Loucy (cell line): ENCODE measurements around the gene SLC9A8.

Experiments used
- H2AFZ ChIP-seq: fragments of 200-600 bp; sonication (generic); 2 replicates; pipeline ENCODE4 v1.6.0; 2016; ENCODE audit warnings: antibody characterized with exemption, mild to moderate bottlenecking, low read length, moderate library complexity
- H3F3A ChIP-seq: fragments of 200-600 bp; 2 replicates; pipeline ENCODE4 v1.6.0; 2016; ENCODE audit warnings: antibody characterized with exemption, low read depth, mild to moderate bottlenecking
- H3K27me3 ChIP-seq: fragments of 200-600 bp; sonication (generic); 2 replicates; pipeline ENCODE4 v1.6.1; 2014; ENCODE audit warnings: low read length, mild to moderate bottlenecking; ENCODE audit not compliant: insufficient read depth, poor library complexity, severe bottlenecking
- H3K36me3 ChIP-seq: fragments of 200-600 bp; sonication (generic); 2 replicates; pipeline ENCODE4 v1.6.1; 2016; ENCODE audit warnings: low read length; ENCODE audit not compliant: insufficient read depth
- H3K4me1 ChIP-seq: fragments of 200-600 bp; sonication (generic); 2 replicates; pipeline ENCODE4 v1.5.1; 2014; ENCODE audit warnings: low read length, mild to moderate bottlenecking; ENCODE audit not compliant: insufficient read depth, poor library complexity, severe bottlenecking
- H3K4me2 ChIP-seq: fragments of 200-600 bp; sonication (generic); 2 replicates; pipeline ENCODE4 v1.6.0; 2014; ENCODE audit warnings: antibody characterized with exemption, low read length, low read depth, mild to moderate bottlenecking; ENCODE audit not compliant: poor library complexity, severe bottlenecking
- H3K4me3 ChIP-seq: fragments of 200-600 bp; sonication (generic); 2 replicates; pipeline ENCODE4 v1.5.1; 2014; ENCODE audit warnings: low read length, mild to moderate bottlenecking, mixed read lengths; ENCODE audit not compliant: poor library complexity, severe bottlenecking
- H3K79me2 ChIP-seq: fragments of 200-600 bp; sonication (generic); 2 replicates; pipeline ENCODE4 v1.6.1; 2014; ENCODE audit warnings: low read length; ENCODE audit not compliant: insufficient read depth
- H3K9ac ChIP-seq: fragments of 200-600 bp; sonication (generic); 2 replicates; pipeline ENCODE4 v1.6.0; 2014; ENCODE audit warnings: mild to moderate bottlenecking, low read depth, low read length, moderate library complexity; ENCODE audit not compliant: poor library complexity, severe bottlenecking
- H3K9me2 ChIP-seq: fragments of 200-600 bp; sonication (generic); replicated peaks from 2 replicates; pipeline ENCODE4 v1.6.1; 2016; ENCODE audit warnings: low read depth, low read length, mixed read lengths
- H3K9me3 ChIP-seq: fragments of 200-600 bp; sonication (generic); 2 replicates; pipeline ENCODE4 v1.6.1; 2014; ENCODE audit warnings: mild to moderate bottlenecking, antibody characterized with exemption, low read length, low read depth; ENCODE audit not compliant: insufficient read depth
- H4K20me1 ChIP-seq: fragments of 200-600 bp; sonication (generic); 2 replicates; pipeline ENCODE4 v1.6.0; 2014; ENCODE audit warnings: antibody characterized with exemption, low read length, mild to moderate bottlenecking; ENCODE audit not compliant: insufficient read depth, poor library complexity, severe bottlenecking
- EZH2phosphoT487 ChIP-seq: fragments of 200-600 bp; IDR thresholded peaks from 2 replicates; pipeline ENCODE4 v1.6.1; 2018; ENCODE audit warnings: antibody characterized with exemption, mild to moderate bottlenecking, moderate library complexity, borderline replicate concordance
- TF ChIP-seq, protein P1 (sequence below): fragments of 200-600 bp; sonication (generic); conservative IDR thresholded peaks from 2 replicates; pipeline ENCODE4 v1.5.1; 2014; ENCODE audit warnings: mild to moderate bottlenecking, antibody characterized with exemption, low read length

The SLC9A8 gene

GRCh38 chr20:49866051-49866450, 53.4 kb downstream of the SLC9A8 start:
- Histone ChIP-seq H3K9ac (no peak overlapping the region), H3K4me3 (no peak overlapping the region), H3K27me3 (no peaks in the 10 kb centered on the region), H3K4me1 (no peaks in the 10 kb centered on the region), H3K79me2 (no peaks in the 10 kb centered on the region), H3K4me2 (no peak overlapping the region), H2AFZ (no peak overlapping the region), H3K36me3 (peaks cover 12% of the 10 kb centered on the region; the same call in 1 of the 2 replicates), H3K9me3 (no peaks in the 10 kb centered on the region), H4K20me1 (no peaks in the 10 kb centered on the region), H3F3A (no peaks in the 10 kb centered on the region), H3K9me2 (no peaks in the 10 kb centered on the region)
- TF ChIP-seq, protein P1, sequence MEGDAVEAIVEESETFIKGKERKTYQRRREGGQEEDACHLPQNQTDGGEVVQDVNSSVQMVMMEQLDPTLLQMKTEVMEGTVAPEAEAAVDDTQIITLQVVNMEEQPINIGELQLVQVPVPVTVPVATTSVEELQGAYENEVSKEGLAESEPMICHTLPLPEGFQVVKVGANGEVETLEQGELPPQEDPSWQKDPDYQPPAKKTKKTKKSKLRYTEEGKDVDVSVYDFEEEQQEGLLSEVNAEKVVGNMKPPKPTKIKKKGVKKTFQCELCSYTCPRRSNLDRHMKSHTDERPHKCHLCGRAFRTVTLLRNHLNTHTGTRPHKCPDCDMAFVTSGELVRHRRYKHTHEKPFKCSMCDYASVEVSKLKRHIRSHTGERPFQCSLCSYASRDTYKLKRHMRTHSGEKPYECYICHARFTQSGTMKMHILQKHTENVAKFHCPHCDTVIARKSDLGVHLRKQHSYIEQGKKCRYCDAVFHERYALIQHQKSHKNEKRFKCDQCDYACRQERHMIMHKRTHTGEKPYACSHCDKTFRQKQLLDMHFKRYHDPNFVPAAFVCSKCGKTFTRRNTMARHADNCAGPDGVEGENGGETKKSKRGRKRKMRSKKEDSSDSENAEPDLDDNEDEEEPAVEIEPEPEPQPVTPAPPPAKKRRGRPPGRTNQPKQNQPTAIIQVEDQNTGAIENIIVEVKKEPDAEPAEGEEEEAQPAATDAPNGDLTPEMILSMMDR = no peak
- TF ChIP-seq EZH2phosphoT487 = no peak

DNA sequence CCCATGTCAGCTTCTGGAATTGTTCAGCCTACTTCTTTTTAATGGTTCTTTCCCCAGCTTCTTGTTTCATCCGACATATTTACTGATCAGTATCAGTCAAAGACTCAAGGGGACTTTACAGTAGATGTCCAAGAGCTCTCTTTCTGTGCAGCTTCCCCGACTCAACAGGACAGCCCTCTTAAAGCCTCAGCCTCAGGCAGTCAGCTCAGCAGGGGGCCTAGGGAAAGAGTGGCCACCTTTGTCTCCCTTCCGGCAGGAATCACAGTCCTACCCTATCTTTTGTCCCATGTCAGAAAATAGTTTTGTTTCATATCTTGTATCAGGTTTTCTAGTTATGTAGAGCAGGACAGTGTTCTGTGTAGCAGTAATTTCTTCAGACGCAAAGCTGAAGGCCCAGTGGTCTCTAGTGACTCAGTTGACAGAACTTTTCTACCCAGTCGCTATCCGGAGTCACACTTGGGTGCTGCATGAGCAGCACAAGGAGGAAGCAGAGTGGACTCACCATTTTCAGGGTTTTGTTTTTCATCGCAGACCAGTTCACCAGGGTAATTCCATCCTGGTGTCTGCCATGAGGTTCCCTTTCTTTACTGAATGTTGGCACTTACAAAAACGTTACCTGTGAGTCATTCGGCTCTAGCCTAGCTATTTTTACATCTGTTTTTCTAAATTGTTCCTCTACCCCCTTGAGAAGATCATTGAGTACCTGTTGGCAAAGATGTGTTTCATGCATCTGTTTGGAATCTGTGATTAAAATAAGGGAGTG, 55.0 kb downstream of the SLC9A8 start:
- H3K27me3 ChIP-seq = no peaks in the 10 kb centered on the region
- no peaks in the 10 kb centered on the region for H3K9me2 ChIP-seq
- no peaks in the 10 kb centered on the region for H4K20me1 ChIP-seq
- no peaks in the 10 kb centered on the region for H3K9me3 ChIP-seq
- no peak overlapping the region for H3K4me3 ChIP-seq
- no peak overlapping the region for H3K9ac ChIP-seq
- no peaks in the 10 kb centered on the region for H3F3A ChIP-seq
- H3K36me3 ChIP-seq = peaks cover 12% of the 10 kb centered on the region; the same call in 1 of the 2 replicates
- TF ChIP-seq EZH2phosphoT487 = no peak
- TF ChIP-seq, protein P1 = no peak
- no peaks in the 10 kb centered on the region for H3K79me2 ChIP-seq
- H3K4me1 ChIP-seq = no peaks in the 10 kb centered on the region
- H2AFZ ChIP-seq = no peak overlapping the region
- H3K4me2 ChIP-seq = no peak overlapping the region

GRCh38 chr20:49868538-49868937, 55.9 kb downstream of the SLC9A8 start:
- no peak overlapping the region for H2AFZ ChIP-seq
- H3K9me3 ChIP-seq = no peaks in the 10 kb centered on the region
- no peak overlapping the region for H3K4me2 ChIP-seq
- H3K9ac ChIP-seq = no peak overlapping the region
- H3K79me2 ChIP-seq = no peaks in the 10 kb centered on the region
- H3K36me3 ChIP-seq = peaks cover 12% of the 10 kb centered on the region; the same call in 1 of the 2 replicates
- TF ChIP-seq, protein P1 = no peak
- TF ChIP-seq EZH2phosphoT487 = no peak
- no peaks in the 10 kb centered on the region for H4K20me1 ChIP-seq
- no peak overlapping the region for H3K4me3 ChIP-seq
- no peaks in the 10 kb centered on the region for H3K9me2 ChIP-seq
- H3F3A ChIP-seq = no peaks in the 10 kb centered on the region
- no peaks in the 10 kb centered on the region for H3K27me3 ChIP-seq
- H3K4me1 ChIP-seq = no peaks in the 10 kb centered on the region
